Ectodermal cell (in vitro differentiated cells): ENCODE measurements around the gene BAHCC1.
A peak's percentile ranks its signal among the peaks of the same experiment; 100 is the strongest.

Experiments used
- H3K27ac ChIP-seq: 2 replicates; pipeline ENCODE4 v1.7.0; 2013; ENCODE audit warnings: mild to moderate bottlenecking, low read depth, low read length; ENCODE audit not compliant: insufficient read depth, poor library complexity, severe bottlenecking
- H3K27me3 ChIP-seq: 2 replicates; pipeline ENCODE4 v1.7.0; 2013; ENCODE audit warnings: mild to moderate bottlenecking, low read length; ENCODE audit not compliant: insufficient read depth, control insufficient read depth, poor library complexity, severe bottlenecking
- H3K36me3 ChIP-seq: one replicate; pipeline ENCODE4 v1.7.0; 2013; ENCODE audit warnings: low read length; ENCODE audit not compliant: control insufficient read depth, insufficient read depth
- H3K4me1 ChIP-seq: one replicate; pipeline ENCODE4 v1.7.0; 2013; ENCODE audit warnings: low read length; ENCODE audit not compliant: control insufficient read depth, insufficient read depth
- H3K4me3 ChIP-seq: 2 replicates; pipeline ENCODE4 v1.7.0; 2013; ENCODE audit warnings: low read depth, low read length, control low read depth; ENCODE audit not compliant: insufficient read depth
- H3K9me3 ChIP-seq: 2 replicates; pipeline ENCODE4 v1.7.0; 2013; ENCODE audit warnings: mild to moderate bottlenecking, low read length, moderate library complexity; ENCODE audit not compliant: control insufficient read depth
- WGBS, 2 experiments: methylation state at CpG; one replicate each; pipeline ENCODE4 v1.1.7; 2013; ENCODE audit warnings: missing lambda C conversion rate in 2 of 2; 5-methylcytosine and 5-hydroxymethylcytosine counted together

Gene BAHCC1

GRCh38 chr17:81492706-81493105, 97.4 kb downstream of the BAHCC1 start:
- Histone ChIP-seq H3K9me3 (no peaks in the 10 kb centered on the region), H3K27me3 (peaks cover 9% of the 10 kb centered on the region), H3K36me3 (no peaks in the 10 kb centered on the region), H3K4me1 (peaks cover 21% of the 10 kb centered on the region), H3K27ac (no peak overlapping the region), H3K4me3 (no peak overlapping the region)
- WGBS, 2 experiments, result 89 to 95% methylated on average over 9 of the region's 9 CpGs

- peaks cover 6% of the 10 kb centered on the region for H3K27me3 ChIP-seq
- WGBS, 2 experiments, result 89 to 90% methylated on average over 16 of the region's 16 CpGs
- no peak overlapping the region for H3K27ac ChIP-seq
- H3K9me3 ChIP-seq, result no peaks in the 10 kb centered on the region
- H3K4me3 ChIP-seq, result no peak overlapping the region
- H3K4me1 ChIP-seq, result peaks cover 19% of the 10 kb centered on the region
- H3K36me3 ChIP-seq, result no peaks in the 10 kb centered on the region
These were observed 98.2 kb downstream of the BAHCC1 start for GRCh38 chr17:81493198-81494038.

- WGBS, 2 experiments, result 70 to 71% methylated on average over 8 of the region's 8 CpGs
- Histone ChIP-seq H3K27me3 (peaks cover 3% of the 10 kb centered on the region), H3K9me3 (no peaks in the 10 kb centered on the region), H3K4me1 (peaks cover 6% of the 10 kb centered on the region), H3K36me3 (no peaks in the 10 kb centered on the region), H3K27ac (no peak overlapping the region), H3K4me3 (no peak overlapping the region)
These were observed 99.5 kb downstream of the BAHCC1 start for GRCh38 chr17:81494626-81495377.

GRCh38 chr17:81498953-81499600, 103.8 kb downstream of the BAHCC1 start:
- Histone ChIP-seq H3K27me3 (no peaks in the 10 kb centered on the region), H3K4me3 (no peak overlapping the region), H3K27ac (no peak overlapping the region), H3K36me3 (no peaks in the 10 kb centered on the region), H3K4me1 (no peaks in the 10 kb centered on the region), H3K9me3 (no peaks in the 10 kb centered on the region)
- 94% methylated on average over 64 of the region's 64 CpGs for WGBS, 2 experiments

- no peaks in the 10 kb centered on the region for H3K27me3 ChIP-seq
- no peaks in the 10 kb centered on the region for H3K36me3 ChIP-seq
- H3K4me3 ChIP-seq, result no peak overlapping the region
- WGBS, 2 experiments, result 68 to 71% methylated on average over 12 of the region's 12 CpGs
- no peaks in the 10 kb centered on the region for H3K4me1 ChIP-seq
- no peaks in the 10 kb centered on the region for H3K9me3 ChIP-seq
- H3K27ac ChIP-seq, result no peak overlapping the region
These were observed 104.3 kb downstream of the BAHCC1 start for GRCh38 chr17:81499601-81499970.

GRCh38 chr17:81500047-81500446, 104.8 kb downstream of the BAHCC1 start:
- Histone ChIP-seq H3K27ac (no peak overlapping the region), H3K27me3 (no peaks in the 10 kb centered on the region), H3K9me3 (no peaks in the 10 kb centered on the region), H3K4me1 (no peaks in the 10 kb centered on the region), H3K36me3 (no peaks in the 10 kb centered on the region), H3K4me3 (no peak overlapping the region)
- 65 to 68% methylated on average over 7 of the region's 7 CpGs for WGBS, 2 experiments

- Histone ChIP-seq H3K4me1 (no peaks in the 10 kb centered on the region), H3K27me3 (no peaks in the 10 kb centered on the region), H3K27ac (no peak overlapping the region), H3K4me3 (no peak overlapping the region), H3K36me3 (no peaks in the 10 kb centered on the region), H3K9me3 (no peaks in the 10 kb centered on the region)
- 80 to 81% methylated on average over 12 of the region's 12 CpGs for WGBS, 2 experiments
These were observed 107.3 kb downstream of the BAHCC1 start for GRCh38 chr17:81502471-81503017.

GRCh38 chr17:81503619-81504018, 108.4 kb downstream of the BAHCC1 start:
- Histone ChIP-seq H3K27ac (no peak overlapping the region), H3K4me3 (no peak overlapping the region), H3K36me3 (peaks cover 3% of the 10 kb centered on the region), H3K4me1 (no peaks in the 10 kb centered on the region), H3K27me3 (no peaks in the 10 kb centered on the region), H3K9me3 (no peaks in the 10 kb centered on the region)

- 84 to 89% methylated on average over 10 of the region's 10 CpGs for WGBS, 2 experiments
- Histone ChIP-seq H3K27me3 (peaks cover 8% of the 10 kb centered on the region), H3K9me3 (no peaks in the 10 kb centered on the region), H3K4me1 (peaks cover 7% of the 10 kb centered on the region), H3K4me3 (peak overlapping the region; percentile 21), H3K36me3 (peaks cover 26% of the 10 kb centered on the region), H3K27ac (no peak overlapping the region)
These were observed 113.5 kb downstream of the BAHCC1 start for GRCh38 chr17:81508639-81509206.
